GM13977 (cell line): Measurements from ENCODE around the gene TMEM117.

ENCODE experiments used
- DNase-seq: peaks from one replicate; pipeline ENCODE4 v3.0.0; 2012; ENCODE audit warnings: low spot score
- CTCF ChIP-seq: IDR thresholded peaks from 2 replicates; pipeline ENCODE4 v1.5.1; 2012; ENCODE audit warnings: mild to moderate bottlenecking, control low read depth; ENCODE audit not compliant: insufficient read depth; ENCODE audit errors: extremely low read depth, missing control alignments
- in situ Hi-C: fragments of 300-500 bp; cut with MboI; formaldehyde crosslinking; loops from one replicate; pipeline ENCODE4 v1.12.0; 2022; ENCODE audit warnings: low sequenced_read_pairs, low pct_unique_long_range_greater_than_20kb, mixed read lengths, inconsistent platforms; ENCODE audit not compliant: unreplicated experiment

Gene TMEM117

GRCh38 chr12:44053549-44054127 lies 217.8 kb downstream of the TMEM117 start:
- TF ChIP-seq CTCF, result no peak
- in situ Hi-C loops, result no loop called here
- no peak for DNase-seq

GRCh38 chr12:44054281-44054680 lies 218.4 kb downstream of the TMEM117 start:
- no peak for TF ChIP-seq CTCF
- DNase-seq, result no peak
- in situ Hi-C loops, result no loop called here

- no peak for DNase-seq
- in situ Hi-C loops, result no loop called here
- TF ChIP-seq CTCF, result no peak
Measured at GRCh38 chr12:44058366-44058765, 222.5 kb downstream of the TMEM117 start.

- DNase-seq, result no peak
- in situ Hi-C loops, result no loop called here
- TF ChIP-seq CTCF, result no peak
Measured at GRCh38 chr12:44059476-44059875, 223.6 kb downstream of the TMEM117 start.

- no peak for DNase-seq
- TF ChIP-seq CTCF, result no peak
- in situ Hi-C loops, result no loop called here
Measured at GRCh38 chr12:44063671-44064070, 227.8 kb downstream of the TMEM117 start.

GRCh38 chr12:44076871-44077270 lies 241.0 kb downstream of the TMEM117 start:
- DNase-seq, result no peak

More at GRCh38 chr12:44076871-44077270, 241.0 kb downstream of the TMEM117 start:
- TF ChIP-seq CTCF, result no peak
- in situ Hi-C loops, result no loop called here
